NCI-H774 (cell line): ENCODE data around the gene ITGB2.
"Not testable (repeated sequence)": the region's sequence is repeated elsewhere in the genome, so short reads cannot be mapped to it uniquely, and the experiment has no call there.

Source experiments
- DNase-seq: peaks from one replicate; lab custom pipeline; 2025; lab: John Stamatoyannopoulos, UW

Gene ITGB2

GRCh38 chr21:44940116-44940631 lies 19.5 kb upstream of the ITGB2 start:
- no peak for DNase-seq

GRCh38 chr21:44939532-44940115 lies 18.9 kb upstream of the ITGB2 start, which contains the start of gene SLX9:
Gene SLX9 (plus strand): TSS chr21:44940029. CDS start chr21:44940058, 29 bp downstream.
- DNase-seq = peak; percentile 25

GRCh38 chr21:44938772-44939531 lies 18.3 kb upstream of the ITGB2 start:
- DNase-seq = no peak

- no peak for DNase-seq
Observed at GRCh38 chr21:44935533-44935927, 14.8 kb upstream of the ITGB2 start.

GRCh38 chr21:44934797-44935532 lies 14.3 kb upstream of the ITGB2 start:
- no peak for DNase-seq

GRCh38 chr21:44934276-44934675 lies 13.6 kb upstream of the ITGB2 start:
- DNase-seq = no peak

- DNase-seq = no peak
Observed at GRCh38 chr21:44933918-44934260, 13.2 kb upstream of the ITGB2 start.

GRCh38 chr21:44933199-44933917 lies 12.7 kb upstream of the ITGB2 start:
- DNase-seq = no peak

- DNase-seq = no peak
Observed at GRCh38 chr21:44932408-44933181, 11.9 kb upstream of the ITGB2 start.

GRCh38 chr21:44931501-44932407 lies 11.1 kb upstream of the ITGB2 start:
- DNase-seq = no peak

- DNase-seq = no peak
Observed at GRCh38 chr21:44931137-44931500, 10.4 kb upstream of the ITGB2 start.

GRCh38 chr21:44930543-44930981 lies 9.9 kb upstream of the ITGB2 start:
- no peak for DNase-seq

GRCh38 chr21:44929799-44930542 lies 9.3 kb upstream of the ITGB2 start:
- no peak for DNase-seq

- DNase-seq = no peak
Observed at GRCh38 chr21:44929242-44929798, 8.6 kb upstream of the ITGB2 start.

- DNase-seq = not testable (repeated sequence)
Observed at GRCh38 chr21:44928500-44929241, 8.0 kb upstream of the ITGB2 start.

- no peak for DNase-seq
Observed at GRCh38 chr21:44927587-44928461, 7.1 kb upstream of the ITGB2 start.

- no peak for DNase-seq
Observed at GRCh38 chr21:44927259-44927586, 6.5 kb upstream of the ITGB2 start.
